Liver (tissue), 3 donors: Measurements from ENCODE around the gene LAMB2.

ENCODE experiments used
- CTCF ChIP-seq: fragments of 150-350 bp; IDR thresholded peaks from 2 replicates; pipeline ENCODE4 v1.5.1; 2017; ENCODE audit warnings: improper control_type of control experiment, low read depth, low read length; ENCODE audit not compliant: missing input control
- FOXA1 ChIP-seq: IDR thresholded peaks from 2 replicates; pipeline ENCODE4 v1.6.1; 2016; ENCODE audit warnings: antibody characterized with exemption
- GABPA ChIP-seq, 2 donors: IDR thresholded peaks in 1 of 2; conservative IDR thresholded peaks in 1 of 2; 2 replicates each; pipeline ENCODE4 v1.6.1; 2016; ENCODE audit warnings: antibody characterized with exemption in 2 of 2, mild to moderate bottlenecking in 1 of 2, moderate library complexity in 1 of 2
- HNF4A ChIP-seq, 2 donors: conservative IDR thresholded peaks; 2 replicates each; pipeline ENCODE4 v1.6.1; 2016; ENCODE audit warnings: antibody characterized with exemption in 2 of 2, mild to moderate bottlenecking in 2 of 2
- JUND ChIP-seq, 2 donors: IDR thresholded peaks; 2 replicates each; pipeline ENCODE4 v1.6.1; 2016; ENCODE audit warnings: antibody characterized with exemption in 2 of 2
- MAX ChIP-seq: IDR thresholded peaks from 2 replicates; pipeline ENCODE4 v1.6.1; 2016; ENCODE audit warnings: antibody characterized with exemption
- RAD21 ChIP-seq, 2 donors: IDR thresholded peaks; 2 replicates each; pipeline ENCODE4 v1.6.1; 2016; ENCODE audit warnings: antibody characterized with exemption in 2 of 2, mild to moderate bottlenecking in 2 of 2
- REST ChIP-seq: IDR thresholded peaks from 2 replicates; pipeline ENCODE4 v1.6.1; 2016; ENCODE audit warnings: antibody characterized with exemption, mild to moderate bottlenecking
- RXRA ChIP-seq, 2 donors: IDR thresholded peaks; 2 replicates each; pipeline ENCODE4 v1.6.1; 2017 to 2018; ENCODE audit warnings: antibody characterized with exemption in 2 of 2, mild to moderate bottlenecking in 1 of 2
- YY1 ChIP-seq: IDR thresholded peaks from 2 replicates; pipeline ENCODE4 v1.6.1; 2016; ENCODE audit warnings: antibody characterized with exemption, mild to moderate bottlenecking
- ZBTB33 ChIP-seq: IDR thresholded peaks from 2 replicates; pipeline ENCODE4 v1.6.1; 2016; ENCODE audit warnings: antibody characterized with exemption
- donor health status: healthy.
- donor health status: healthy.

- TF ChIP-seq HNF4A (conservative IDR thresholded peaks at IDR 0.05) (no peak), RAD21 (IDR thresholded peaks at IDR 0.05) (no peak), CTCF (no peak), MAX (no peak), YY1 (no peak), ZBTB33 (no peak), RXRA (IDR thresholded peaks at IDR 0.05) (no peak), GABPA (IDR thresholded peaks at IDR 0.05 in 1 of 2, conservative IDR thresholded peaks at IDR 0.05 in 1 of 2) (no peak), FOXA1 (no peak), REST (no peak), JUND (IDR thresholded peaks at IDR 0.05) (no peak)
These were observed 10.4 kb downstream of the LAMB2 start for GRCh38 chr3:49122451-49122850.
